Measurements from ENCODE around the gene FOXK1.

- no peak for TF ChIP-seq FOXP2 (optimal IDR thresholded peaks at IDR 0.05; ENCODE audit: control extremely low read depth, extremely low read length, insufficient read depth)
- no peak for TF ChIP-seq POLR2AphosphoS5 (IDR thresholded peaks at IDR 0.05; ENCODE audit: borderline replicate concordance, low read depth, low read length)
These were observed 117.6 kb downstream of the FOXK1 start for GRCh38 chr7:4799508-4800268.
